Adrenal gland (tissue), 5 donors: ENCODE measurements around the gene ANXA2R.

Source experiments
- POLR2A ChIP-seq, 2 donors: fragments of 450-650 bp; IDR thresholded peaks; one replicate each; pipeline ENCODE4 v1.6.1; 2017; ENCODE audit warnings: antibody characterized with exemption in 2 of 2, mild to moderate bottlenecking in 2 of 2, moderate library complexity in 1 of 2
- TF ChIP-seq, protein P1 (sequence below), 6 experiments: fragments of 450-650 bp in 4 of 6; fragments of 200-600 bp in 2 of 6; sonication (generic) in 1 of 6; IDR thresholded peaks; 1 replicate in 5 of 6; 2 replicates in 1 of 6; pipeline versions ENCODE4 v1.5.1 to v1.8.0; 2016 to 2021; ENCODE audit warnings: antibody characterized with exemption in 6 of 6, mild to moderate bottlenecking in 2 of 6, moderate library complexity in 1 of 6
- donor health status: DM: no; HTN: no; CAD: no.

- TF ChIP-seq, protein P1, sequence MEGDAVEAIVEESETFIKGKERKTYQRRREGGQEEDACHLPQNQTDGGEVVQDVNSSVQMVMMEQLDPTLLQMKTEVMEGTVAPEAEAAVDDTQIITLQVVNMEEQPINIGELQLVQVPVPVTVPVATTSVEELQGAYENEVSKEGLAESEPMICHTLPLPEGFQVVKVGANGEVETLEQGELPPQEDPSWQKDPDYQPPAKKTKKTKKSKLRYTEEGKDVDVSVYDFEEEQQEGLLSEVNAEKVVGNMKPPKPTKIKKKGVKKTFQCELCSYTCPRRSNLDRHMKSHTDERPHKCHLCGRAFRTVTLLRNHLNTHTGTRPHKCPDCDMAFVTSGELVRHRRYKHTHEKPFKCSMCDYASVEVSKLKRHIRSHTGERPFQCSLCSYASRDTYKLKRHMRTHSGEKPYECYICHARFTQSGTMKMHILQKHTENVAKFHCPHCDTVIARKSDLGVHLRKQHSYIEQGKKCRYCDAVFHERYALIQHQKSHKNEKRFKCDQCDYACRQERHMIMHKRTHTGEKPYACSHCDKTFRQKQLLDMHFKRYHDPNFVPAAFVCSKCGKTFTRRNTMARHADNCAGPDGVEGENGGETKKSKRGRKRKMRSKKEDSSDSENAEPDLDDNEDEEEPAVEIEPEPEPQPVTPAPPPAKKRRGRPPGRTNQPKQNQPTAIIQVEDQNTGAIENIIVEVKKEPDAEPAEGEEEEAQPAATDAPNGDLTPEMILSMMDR (IDR thresholded peaks at IDR 0.05): no peak
- no peak for TF ChIP-seq POLR2A (IDR thresholded peaks at IDR 0.05)
Measured at GRCh38 chr5:43078956-43079355, 38.8 kb upstream of the ANXA2R start.
